Mucosa of descending colon (tissue), 3 donors: ENCODE results near the gene NT5C. TPM values are rescaled to one million over a fixed set of nuclear protein-coding genes. Genes with fewer than 3 reads are reported as not detected.
A peak's percentile ranks its signal among the peaks of the same experiment; 100 is the strongest.

Source experiments
- ATAC-seq: fragments of 200-7000 bp; cut with Tn5 transposase; one replicate; pipeline ENCODE4 v1.9.1; 2020; ENCODE audit warnings: mild to moderate bottlenecking, moderate library complexity
- DNase-seq, 3 donors: peaks; one replicate each; pipeline ENCODE4 v3.0.0-alpha.2; 2020
- H3K36me3 ChIP-seq: fragments of 200-600 bp; one replicate; pipeline ENCODE4 v1.8.0; 2021; ENCODE audit warnings: low read depth, mild to moderate bottlenecking
- H3K4me1 ChIP-seq: fragments of 200-600 bp; one replicate; pipeline ENCODE4 v1.8.0; 2021; ENCODE audit warnings: low read depth, mild to moderate bottlenecking
- H3K4me3 ChIP-seq: fragments of 200-600 bp; one replicate; pipeline ENCODE4 v1.8.0; 2021; ENCODE audit warnings: mild to moderate bottlenecking
- H3K9me3 ChIP-seq: fragments of 200-600 bp; one replicate; pipeline ENCODE4 v1.8.0; 2021; ENCODE audit warnings: mild to moderate bottlenecking
- intact Hi-C, 2 donors: fragments of 100-400 bp; cut with DNase I in 1 of 2; cut with micrococcal nuclease in 1 of 2; formaldehyde crosslinking; loops; one replicate each; pipeline versions ENCODE4 v1.11.0 to v1.11.1; 2022; cut with DNase I, micrococcal nuclease
- total RNA-seq, 3 donors: library from RNA; stranded (reverse); fragmentation: NEBNext Ultra II Directional in 2 of 3; extraction: Animal tissue kit (Norgen Biotek cat#: 25700) in 2 of 3; gene quantifications; one replicate each; pipeline versions ENCODE4 v1.2.1 to v1.2.4, GENCODE V29; 2021 to 2023
- TF ChIP-seq, protein P1 (sequence below): fragments of 200-600 bp; IDR thresholded peaks from one replicate; pipeline ENCODE4 v1.8.0; 2022; ENCODE audit warnings: antibody characterized with exemption, mild to moderate bottlenecking
- donor health status: DM: no; HTN: no; CAD: no; lungs with moderate emphysema.
- donor health status: DM: no; HTN: no; CAD: no.
- donor health status: DM: no; HTN: yes; CAD: no.

NT5C gene
- total RNA-seq, 3 donors from 2014 or later = 57.2 to 97.6 (median 75.4) TPM

DNA sequence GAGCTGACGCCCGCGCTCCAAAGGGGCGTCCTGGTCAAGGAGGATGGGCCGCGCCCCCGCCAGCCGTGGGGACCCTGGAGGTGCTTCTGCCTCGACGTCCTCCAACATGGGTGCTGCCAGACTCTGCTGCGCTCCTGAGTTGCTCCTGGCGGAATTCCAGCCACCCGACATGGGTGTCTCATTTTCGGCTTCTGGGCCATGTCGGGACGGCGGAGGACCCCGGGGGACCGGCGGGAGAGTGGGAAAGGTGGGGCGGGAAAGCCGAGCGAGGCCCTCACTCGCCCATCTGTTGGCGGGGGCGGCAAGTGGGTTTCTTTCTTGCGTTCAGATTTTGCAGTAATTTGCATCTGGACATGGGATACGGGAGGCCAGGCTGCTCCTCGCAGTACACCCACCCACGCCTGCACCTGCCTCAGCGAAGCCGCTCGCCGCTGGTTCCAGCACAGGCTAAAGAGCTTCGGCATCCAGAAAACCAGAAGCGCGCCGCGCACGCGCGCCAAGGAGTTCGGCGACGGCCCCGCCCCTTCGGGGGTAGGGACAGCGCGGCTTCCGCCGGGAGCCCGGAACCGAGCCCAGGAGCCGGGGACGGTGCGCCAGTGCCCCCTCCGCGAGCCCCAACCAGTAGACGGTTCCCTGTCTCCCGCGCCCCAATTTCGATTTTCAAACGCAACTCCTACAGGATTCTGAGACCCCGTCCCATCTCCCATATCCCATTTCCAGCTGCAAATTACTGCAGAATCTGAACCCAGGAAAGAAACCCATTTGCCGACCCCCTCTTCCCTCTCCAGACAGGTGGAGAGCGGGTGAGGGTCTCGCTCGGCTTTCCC, 21.9 kb downstream of the NT5C start, which contains the start of gene ARMC7:
Gene ARMC7, plus strand, starts transcription at position 563 of the 827 bp plus-strand sequence. CDS start 320 bp downstream, outside the sequence.
- H3K4me1 ChIP-seq = peaks cover 15% of the 10 kb centered on the region
- TF ChIP-seq, protein P1, sequence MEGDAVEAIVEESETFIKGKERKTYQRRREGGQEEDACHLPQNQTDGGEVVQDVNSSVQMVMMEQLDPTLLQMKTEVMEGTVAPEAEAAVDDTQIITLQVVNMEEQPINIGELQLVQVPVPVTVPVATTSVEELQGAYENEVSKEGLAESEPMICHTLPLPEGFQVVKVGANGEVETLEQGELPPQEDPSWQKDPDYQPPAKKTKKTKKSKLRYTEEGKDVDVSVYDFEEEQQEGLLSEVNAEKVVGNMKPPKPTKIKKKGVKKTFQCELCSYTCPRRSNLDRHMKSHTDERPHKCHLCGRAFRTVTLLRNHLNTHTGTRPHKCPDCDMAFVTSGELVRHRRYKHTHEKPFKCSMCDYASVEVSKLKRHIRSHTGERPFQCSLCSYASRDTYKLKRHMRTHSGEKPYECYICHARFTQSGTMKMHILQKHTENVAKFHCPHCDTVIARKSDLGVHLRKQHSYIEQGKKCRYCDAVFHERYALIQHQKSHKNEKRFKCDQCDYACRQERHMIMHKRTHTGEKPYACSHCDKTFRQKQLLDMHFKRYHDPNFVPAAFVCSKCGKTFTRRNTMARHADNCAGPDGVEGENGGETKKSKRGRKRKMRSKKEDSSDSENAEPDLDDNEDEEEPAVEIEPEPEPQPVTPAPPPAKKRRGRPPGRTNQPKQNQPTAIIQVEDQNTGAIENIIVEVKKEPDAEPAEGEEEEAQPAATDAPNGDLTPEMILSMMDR = no peak
- DNase-seq (peak; percentile 96 to 98 (median 96)), ATAC-seq (peak; percentile 86)
- no peaks in the 10 kb centered on the region for H3K9me3 ChIP-seq
- intact Hi-C loops = loop anchor here in 1 of 2 donors (10.0 kb wide), 1 partner anchor 65 kb away; no protein-coding TSS in a partner anchor
- peak within 1 kb of the TSS; percentile 48 for H3K4me3 ChIP-seq
- H3K36me3 ChIP-seq = no peaks in the 10 kb centered on the region

DNA sequence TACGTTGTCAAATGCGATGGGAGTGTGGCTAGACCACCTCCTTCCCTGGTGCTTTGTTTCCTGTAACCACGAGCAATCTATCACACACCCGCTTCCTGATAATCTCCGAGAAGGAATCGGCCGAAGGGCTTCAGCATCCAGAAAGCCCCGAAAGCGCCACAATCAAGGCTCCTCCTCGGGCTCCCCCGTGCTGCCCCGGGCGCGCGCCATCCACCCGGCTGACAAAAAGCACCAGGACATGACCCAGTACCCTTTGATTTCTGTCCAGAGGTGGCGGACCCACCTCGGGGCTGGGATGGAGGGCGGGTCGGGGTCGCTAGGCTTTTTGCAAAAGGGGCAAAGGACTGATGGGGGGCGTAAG, 22.5 kb downstream of the NT5C start:
- no peak for ATAC-seq
- TF ChIP-seq, protein P1 = no peak
- Histone ChIP-seq H3K4me1 (peaks cover 13% of the 10 kb centered on the region), H3K9me3 (no peaks in the 10 kb centered on the region), H3K36me3 (no peaks in the 10 kb centered on the region), H3K4me3 (no peak overlapping the region)
- intact Hi-C loops = no loop called here
- peak in 1 of 3 donors; percentile 28 for DNase-seq

DNA sequence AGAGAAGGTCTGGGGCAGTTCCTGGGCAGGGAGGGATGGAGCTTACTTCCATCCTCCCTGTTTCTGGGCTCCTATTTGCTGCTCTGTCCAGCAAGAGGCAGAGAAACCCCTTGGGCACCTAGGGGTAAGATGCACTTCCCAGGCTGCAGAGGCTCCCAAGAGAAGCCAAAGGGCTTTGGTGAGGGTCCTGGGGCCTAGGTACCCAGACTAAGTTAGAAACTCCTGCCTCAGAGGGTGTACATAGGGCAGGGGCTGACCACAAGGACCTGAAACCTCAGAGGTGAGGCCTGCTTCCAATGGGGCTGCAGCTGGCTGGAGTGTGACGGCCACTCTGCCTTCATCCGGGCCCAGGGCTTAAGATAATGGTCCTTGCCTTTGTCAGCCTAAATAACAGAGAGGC, 23.3 kb downstream of the NT5C start:
- intact Hi-C loops = no loop called here
- Histone ChIP-seq H3K36me3 (no peaks in the 10 kb centered on the region), H3K9me3 (no peaks in the 10 kb centered on the region), H3K4me3 (no peak overlapping the region), H3K4me1 (peaks cover 13% of the 10 kb centered on the region)
- TF ChIP-seq, protein P1 = no peak
- ATAC-seq (no peak), DNase-seq (no peak)

DNA sequence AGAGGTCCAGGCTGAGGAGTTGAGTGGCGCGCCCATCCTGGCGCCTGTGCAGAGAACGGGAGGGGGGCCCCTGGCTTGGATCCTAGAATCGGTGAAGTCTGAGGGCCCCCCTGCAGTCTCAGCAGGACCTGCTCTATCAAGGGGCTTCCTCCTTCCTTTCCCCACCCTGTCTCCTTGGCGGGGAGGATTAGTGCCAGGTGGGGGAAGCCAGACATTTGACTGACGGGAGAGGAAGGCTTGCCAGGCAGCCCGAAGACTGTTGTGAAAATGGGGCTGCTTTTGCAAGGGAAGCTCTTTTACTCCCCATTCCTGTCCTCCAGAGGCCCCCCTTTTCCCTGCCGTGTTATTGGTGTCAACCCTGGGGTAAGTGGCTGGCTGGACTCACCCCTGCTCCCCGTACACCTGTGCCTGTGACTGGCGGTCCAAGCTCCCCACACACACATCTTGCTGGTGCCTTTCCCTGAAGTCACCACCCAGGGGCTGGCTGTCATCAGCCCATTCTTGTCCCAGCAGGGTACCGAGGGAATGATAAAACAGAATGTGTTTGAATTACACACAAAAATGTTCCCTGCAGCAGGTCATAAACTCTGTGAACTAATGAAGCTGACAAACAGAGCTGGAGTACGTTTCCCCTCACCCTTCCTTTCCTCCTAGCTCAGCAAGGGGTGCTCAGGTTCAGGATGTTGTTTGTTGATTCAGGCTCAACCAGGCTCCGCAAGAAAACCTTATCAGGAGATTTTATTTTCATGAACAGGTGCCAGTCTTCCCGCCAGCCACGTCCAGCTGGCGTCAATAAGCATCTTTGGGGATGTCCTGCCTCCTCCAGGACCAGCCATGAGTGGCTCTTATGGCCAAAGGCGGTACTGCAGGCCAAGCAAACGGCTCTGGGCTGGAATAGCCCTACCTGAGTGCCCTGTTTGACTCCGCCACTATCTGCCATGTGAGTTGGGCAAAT, 26.1 kb downstream of the NT5C start:
- TF ChIP-seq, protein P1 = peak; percentile 76
- H3K36me3 ChIP-seq = peaks cover under 1% of the 10 kb centered on the region
- H3K9me3 ChIP-seq = no peaks in the 10 kb centered on the region
- no peak overlapping the region for H3K4me3 ChIP-seq
- H3K4me1 ChIP-seq = peaks cover under 1% of the 10 kb centered on the region
- DNase-seq (peak in 2 of 3 donors; percentile 80 to 81), ATAC-seq (peak; percentile 74)
- intact Hi-C loops = no loop called here
